Breast epithelium (tissue), 3 donors: ENCODE measurements around the gene NEUROD2.

Experiments
- POLR2A ChIP-seq: fragments of 450-650 bp; IDR thresholded peaks from one replicate; pipeline ENCODE4 v1.6.1; 2016; ENCODE audit warnings: antibody characterized with exemption, mild to moderate bottlenecking, moderate library complexity
- TF ChIP-seq, protein P1 (sequence below), 3 donors: fragments of 450-650 bp; IDR thresholded peaks; one replicate each; pipeline ENCODE4 v1.5.1; 2016 to 2017; ENCODE audit warnings: antibody characterized with exemption in 3 of 3, mild to moderate bottlenecking in 3 of 3, moderate library complexity in 3 of 3

DNA sequence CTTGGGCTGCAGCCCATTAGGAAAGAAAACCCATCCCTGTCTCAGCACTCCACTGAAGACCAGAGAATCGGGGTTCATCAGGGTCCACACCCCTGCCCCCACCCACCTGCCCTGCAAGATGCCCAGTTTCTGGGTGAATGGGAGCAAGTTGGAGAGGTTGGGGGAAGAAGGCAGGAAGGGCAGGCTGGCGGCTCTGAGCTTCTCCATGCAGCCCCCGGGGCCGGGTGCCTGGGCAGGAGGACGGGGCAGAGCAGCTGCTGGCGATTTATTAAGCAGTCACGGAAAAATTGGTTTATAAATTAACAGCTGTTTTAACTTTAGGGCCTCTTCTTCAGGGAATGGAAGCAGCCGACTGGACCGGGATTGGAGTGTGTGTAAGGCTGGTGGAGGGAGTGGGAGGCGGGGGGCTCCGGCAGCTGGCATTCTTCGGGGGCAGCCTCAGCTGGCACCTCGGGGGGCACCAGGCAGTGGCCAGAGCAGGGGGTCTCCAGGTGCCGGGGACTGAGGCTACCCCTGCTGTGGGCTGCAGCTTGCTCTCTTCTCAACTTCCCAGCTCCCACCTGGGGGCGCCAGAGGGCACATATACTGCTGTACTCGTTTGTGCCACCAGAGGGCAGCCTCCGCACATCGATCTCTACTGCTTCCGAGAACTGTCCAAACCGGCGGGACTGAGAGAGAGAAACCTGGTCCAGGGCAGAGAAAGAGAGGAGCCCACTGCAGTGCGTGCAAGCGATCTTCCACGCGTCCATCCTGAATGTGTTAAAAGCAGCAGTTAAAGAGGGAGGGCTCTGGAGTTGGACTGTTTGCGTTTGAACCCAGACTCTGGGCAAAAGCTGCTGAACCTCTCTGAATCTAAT is 14.0 kb upstream of the NEUROD2 start:
- TF ChIP-seq POLR2A = no peak
- TF ChIP-seq, protein P1, sequence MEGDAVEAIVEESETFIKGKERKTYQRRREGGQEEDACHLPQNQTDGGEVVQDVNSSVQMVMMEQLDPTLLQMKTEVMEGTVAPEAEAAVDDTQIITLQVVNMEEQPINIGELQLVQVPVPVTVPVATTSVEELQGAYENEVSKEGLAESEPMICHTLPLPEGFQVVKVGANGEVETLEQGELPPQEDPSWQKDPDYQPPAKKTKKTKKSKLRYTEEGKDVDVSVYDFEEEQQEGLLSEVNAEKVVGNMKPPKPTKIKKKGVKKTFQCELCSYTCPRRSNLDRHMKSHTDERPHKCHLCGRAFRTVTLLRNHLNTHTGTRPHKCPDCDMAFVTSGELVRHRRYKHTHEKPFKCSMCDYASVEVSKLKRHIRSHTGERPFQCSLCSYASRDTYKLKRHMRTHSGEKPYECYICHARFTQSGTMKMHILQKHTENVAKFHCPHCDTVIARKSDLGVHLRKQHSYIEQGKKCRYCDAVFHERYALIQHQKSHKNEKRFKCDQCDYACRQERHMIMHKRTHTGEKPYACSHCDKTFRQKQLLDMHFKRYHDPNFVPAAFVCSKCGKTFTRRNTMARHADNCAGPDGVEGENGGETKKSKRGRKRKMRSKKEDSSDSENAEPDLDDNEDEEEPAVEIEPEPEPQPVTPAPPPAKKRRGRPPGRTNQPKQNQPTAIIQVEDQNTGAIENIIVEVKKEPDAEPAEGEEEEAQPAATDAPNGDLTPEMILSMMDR (IDR thresholded peaks at IDR 0.05) = peak; percentile 99 to 100 (median 100)
